Mucosa of rectum (tissue), 2 donors: ENCODE measurements around the gene AKAP1.

Source experiments
- H3K27ac ChIP-seq, 2 donors: one replicate each; pipeline ENCODE4 v1.7.0; 2013; ENCODE audit warnings: inconsistent platforms in 2 of 2, low read depth in 2 of 2, low read length in 2 of 2
- H3K27me3 ChIP-seq, 2 donors: one replicate each; pipeline ENCODE4 v1.7.0; 2013; ENCODE audit warnings: low read length in 2 of 2; ENCODE audit not compliant: control insufficient read depth in 2 of 2, insufficient read depth in 2 of 2
- H3K36me3 ChIP-seq, 2 donors: one replicate each; pipeline ENCODE4 v1.7.0; 2013; ENCODE audit warnings: low read length in 2 of 2; ENCODE audit not compliant: control insufficient read depth in 2 of 2, insufficient read depth in 2 of 2
- H3K4me1 ChIP-seq, 2 donors: one replicate each; pipeline ENCODE4 v1.7.0; 2013; ENCODE audit warnings: low read length in 2 of 2, mild to moderate bottlenecking in 1 of 2; ENCODE audit not compliant: control insufficient read depth in 2 of 2, insufficient read depth in 2 of 2
- H3K4me3 ChIP-seq, 2 donors: one replicate each; pipeline ENCODE4 v1.7.0; 2013; ENCODE audit warnings: low read length in 2 of 2
- H3K9ac ChIP-seq, 2 donors: one replicate each; pipeline ENCODE4 v1.7.0; 2013; ENCODE audit warnings: low read length in 2 of 2, low read depth in 1 of 2, mild to moderate bottlenecking in 1 of 2
- H3K9me3 ChIP-seq, 2 donors: one replicate each; pipeline ENCODE4 v1.7.0; 2013; ENCODE audit warnings: low read length in 2 of 2; ENCODE audit not compliant: control insufficient read depth in 2 of 2
- donor health status: healthy.
- donor health status: Normal muscosa, but diverticular disease.

AKAP1 gene

GRCh38 chr17:57110579-57111325, 25.7 kb downstream of the AKAP1 start:
- H3K36me3 ChIP-seq, result peaks cover 43 to 52% of the 10 kb centered on the region in 2 donors
- H3K9ac ChIP-seq, result no peak overlapping the region
- no peak overlapping the region for H3K27ac ChIP-seq
- H3K9me3 ChIP-seq, result no peaks in the 10 kb centered on the region
- H3K4me1 ChIP-seq, result peaks cover 36 to 45% of the 10 kb centered on the region in 2 donors
- no peaks in the 10 kb centered on the region for H3K27me3 ChIP-seq
- H3K4me3 ChIP-seq, result no peak overlapping the region

GRCh38 chr17:57111386-57111785, 26.3 kb downstream of the AKAP1 start:
- H3K27me3 ChIP-seq, result no peaks in the 10 kb centered on the region
- no peak overlapping the region for H3K27ac ChIP-seq
- no peak overlapping the region for H3K4me3 ChIP-seq
- H3K9me3 ChIP-seq, result no peaks in the 10 kb centered on the region
- H3K36me3 ChIP-seq, result peaks cover 49 to 58% of the 10 kb centered on the region in 2 donors
- H3K9ac ChIP-seq, result no peak overlapping the region
- peaks cover 35 to 39% of the 10 kb centered on the region in 2 donors for H3K4me1 ChIP-seq

- Histone ChIP-seq H3K4me3 (no peak overlapping the region), H3K9me3 (no peaks in the 10 kb centered on the region), H3K4me1 (peaks cover 20 to 25% of the 10 kb centered on the region in 2 donors), H3K36me3 (peaks cover 61 to 68% of the 10 kb centered on the region in 2 donors), H3K9ac (no peak overlapping the region), H3K27me3 (no peaks in the 10 kb centered on the region), H3K27ac (no peak overlapping the region)
These were observed 28.0 kb downstream of the AKAP1 start for GRCh38 chr17:57113011-57113410.

GRCh38 chr17:57113656-57114055, 28.6 kb downstream of the AKAP1 start:
- Histone ChIP-seq H3K36me3 (peaks cover 67 to 75% of the 10 kb centered on the region in 2 donors), H3K9me3 (no peaks in the 10 kb centered on the region), H3K4me1 (peaks cover 14 to 18% of the 10 kb centered on the region in 2 donors), H3K27ac (no peak overlapping the region), H3K9ac (no peak overlapping the region), H3K27me3 (no peaks in the 10 kb centered on the region), H3K4me3 (no peak overlapping the region)

- Histone ChIP-seq H3K4me3 (no peak overlapping the region), H3K9me3 (no peaks in the 10 kb centered on the region), H3K4me1 (peaks cover 9 to 13% of the 10 kb centered on the region in 2 donors), H3K27me3 (no peaks in the 10 kb centered on the region), H3K36me3 (peaks cover 72 to 80% of the 10 kb centered on the region in 2 donors), H3K27ac (no peak overlapping the region), H3K9ac (no peak overlapping the region)
These were observed 29.1 kb downstream of the AKAP1 start for GRCh38 chr17:57114085-57114673.

- H3K4me1 ChIP-seq, result peaks cover 0 to under 1% of the 10 kb centered on the region in 2 donors
- H3K9ac ChIP-seq, result no peak overlapping the region
- no peaks in the 10 kb centered on the region for H3K9me3 ChIP-seq
- H3K27me3 ChIP-seq, result no peaks in the 10 kb centered on the region
- H3K4me3 ChIP-seq, result no peak overlapping the region
- H3K36me3 ChIP-seq, result peaks cover 78 to 83% of the 10 kb centered on the region in 2 donors
- H3K27ac ChIP-seq, result no peak overlapping the region
These were observed 30.3 kb downstream of the AKAP1 start for GRCh38 chr17:57115377-57115776.

- Histone ChIP-seq H3K9ac (no peak overlapping the region), H3K4me1 (no peaks in the 10 kb centered on the region), H3K36me3 (peaks cover 78 to 80% of the 10 kb centered on the region in 2 donors), H3K27me3 (no peaks in the 10 kb centered on the region), H3K4me3 (no peak overlapping the region), H3K9me3 (no peaks in the 10 kb centered on the region), H3K27ac (no peak overlapping the region)
These were observed 30.9 kb downstream of the AKAP1 start for GRCh38 chr17:57115916-57116315.

- no peak overlapping the region for H3K9ac ChIP-seq
- H3K27me3 ChIP-seq, result no peaks in the 10 kb centered on the region
- no peak overlapping the region for H3K27ac ChIP-seq
- H3K4me1 ChIP-seq, result no peaks in the 10 kb centered on the region
- H3K36me3 ChIP-seq, result peaks cover 72 to 80% of the 10 kb centered on the region in 2 donors
- no peak overlapping the region for H3K4me3 ChIP-seq
- no peaks in the 10 kb centered on the region for H3K9me3 ChIP-seq
These were observed 32.8 kb downstream of the AKAP1 start for GRCh38 chr17:57117798-57118197.

GRCh38 chr17:57120814-57121213, 35.8 kb downstream of the AKAP1 start:
- Histone ChIP-seq H3K9ac (no peak overlapping the region), H3K27me3 (no peaks in the 10 kb centered on the region), H3K4me3 (no peak overlapping the region), H3K4me1 (no peaks in the 10 kb centered on the region), H3K36me3 (peaks cover 67 to 76% of the 10 kb centered on the region in 2 donors), H3K9me3 (no peaks in the 10 kb centered on the region), H3K27ac (no peak overlapping the region)

- peaks cover 62 to 69% of the 10 kb centered on the region in 2 donors for H3K36me3 ChIP-seq
- H3K4me3 ChIP-seq, result no peak overlapping the region
- no peaks in the 10 kb centered on the region for H3K9me3 ChIP-seq
- no peaks in the 10 kb centered on the region for H3K4me1 ChIP-seq
- H3K27ac ChIP-seq, result no peak overlapping the region
- H3K27me3 ChIP-seq, result no peaks in the 10 kb centered on the region
- H3K9ac ChIP-seq, result no peak overlapping the region
These were observed 36.4 kb downstream of the AKAP1 start for GRCh38 chr17:57121308-57122042.
